ENCODE measurements around the gene RNF214. TPM values are rescaled to one million over a fixed set of nuclear protein-coding genes. Genes with fewer than 3 reads are reported as not detected.
A peak's percentile ranks its signal among the peaks of the same experiment; 100 is the strongest.

The RNF214 gene
- total RNA-seq, 2 donors from 2014 or later = 9.4 to 24.8 TPM

- H3K9me3 ChIP-seq = no peaks in the 10 kb centered on the region
- intact Hi-C loops (cut with DNase I) = no loop called here
- TF ChIP-seq, protein P1, sequence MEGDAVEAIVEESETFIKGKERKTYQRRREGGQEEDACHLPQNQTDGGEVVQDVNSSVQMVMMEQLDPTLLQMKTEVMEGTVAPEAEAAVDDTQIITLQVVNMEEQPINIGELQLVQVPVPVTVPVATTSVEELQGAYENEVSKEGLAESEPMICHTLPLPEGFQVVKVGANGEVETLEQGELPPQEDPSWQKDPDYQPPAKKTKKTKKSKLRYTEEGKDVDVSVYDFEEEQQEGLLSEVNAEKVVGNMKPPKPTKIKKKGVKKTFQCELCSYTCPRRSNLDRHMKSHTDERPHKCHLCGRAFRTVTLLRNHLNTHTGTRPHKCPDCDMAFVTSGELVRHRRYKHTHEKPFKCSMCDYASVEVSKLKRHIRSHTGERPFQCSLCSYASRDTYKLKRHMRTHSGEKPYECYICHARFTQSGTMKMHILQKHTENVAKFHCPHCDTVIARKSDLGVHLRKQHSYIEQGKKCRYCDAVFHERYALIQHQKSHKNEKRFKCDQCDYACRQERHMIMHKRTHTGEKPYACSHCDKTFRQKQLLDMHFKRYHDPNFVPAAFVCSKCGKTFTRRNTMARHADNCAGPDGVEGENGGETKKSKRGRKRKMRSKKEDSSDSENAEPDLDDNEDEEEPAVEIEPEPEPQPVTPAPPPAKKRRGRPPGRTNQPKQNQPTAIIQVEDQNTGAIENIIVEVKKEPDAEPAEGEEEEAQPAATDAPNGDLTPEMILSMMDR (IDR thresholded peaks at IDR 0.05) = no peak
- no peaks in the 10 kb centered on the region for H3K27me3 ChIP-seq (replicated peaks; ENCODE audit: insufficient read depth)
- no peak overlapping the region for H3K27ac ChIP-seq
- WGBS = 98% methylated on average over 3 of the region's 3 CpGs
- no peak for DNase-seq (ENCODE audit: low spot score)
- H3K36me3 ChIP-seq = no peaks in the 10 kb centered on the region
- H3K4me3 ChIP-seq = no peak overlapping the region
- no peaks in the 10 kb centered on the region for H3K4me1 ChIP-seq (replicated peaks)
These were observed 21.9 kb upstream of the RNF214 start for GRCh38 chr11:117210620-117211019.

GRCh38 chr11:117212697-117213355 lies 19.6 kb upstream of the RNF214 start:
- H3K36me3 ChIP-seq = no peaks in the 10 kb centered on the region
- TF ChIP-seq, protein P1 (IDR thresholded peaks at IDR 0.05) = no peak
- TF ChIP-seq POLR2AphosphoS5 (IDR thresholded peaks at IDR 0.05) = no peak
- TF ChIP-seq POLR2A (IDR thresholded peaks at IDR 0.05) = no peak
- WGBS = 94% methylated on average over 9 of the region's 11 CpGs
- H3K27ac ChIP-seq = no peak overlapping the region
- no peaks in the 10 kb centered on the region for H3K4me1 ChIP-seq (replicated peaks)
- no peak for DNase-seq (ENCODE audit: low spot score)
- intact Hi-C loops (cut with DNase I) = no loop called here
- no peaks in the 10 kb centered on the region for H3K9me3 ChIP-seq
- H3K4me3 ChIP-seq = no peak overlapping the region
- H3K27me3 ChIP-seq (replicated peaks; ENCODE audit: insufficient read depth) = no peaks in the 10 kb centered on the region

DNA sequence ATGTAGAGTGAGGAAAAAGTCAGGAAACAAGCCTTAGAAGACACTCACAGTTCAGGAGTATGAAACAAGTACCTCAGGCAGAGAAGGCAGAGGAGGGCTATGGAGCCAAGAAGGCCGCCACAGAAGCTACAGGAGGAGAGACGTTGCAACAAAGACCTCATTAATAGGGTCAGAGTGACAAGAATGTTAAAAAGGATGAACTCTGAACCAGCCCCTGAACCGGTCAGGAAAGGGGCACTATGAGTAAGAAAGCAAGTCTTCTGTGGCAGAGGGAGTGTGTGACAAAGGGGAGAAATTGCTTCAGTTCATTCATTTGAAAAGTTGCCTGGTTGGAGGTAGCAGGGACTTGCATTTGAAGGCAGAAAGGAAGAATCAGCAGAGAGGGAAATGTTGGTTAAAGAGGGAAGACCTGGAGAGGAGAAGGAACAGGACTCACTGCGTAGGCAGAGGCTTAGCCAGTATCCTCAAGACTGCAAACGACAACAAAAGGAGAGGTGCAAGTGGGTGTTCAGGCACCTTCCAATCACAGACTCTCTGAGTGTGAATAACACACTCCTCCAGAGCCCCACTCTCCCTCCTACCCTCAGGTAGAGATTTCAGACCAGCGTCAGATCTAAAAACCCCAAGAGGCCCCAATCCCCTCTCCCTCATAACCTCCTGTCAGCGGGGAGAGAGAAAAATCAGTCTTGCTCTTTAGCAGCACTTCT lies 17.9 kb upstream of the RNF214 start:
- H3K27me3 ChIP-seq (replicated peaks; ENCODE audit: insufficient read depth) = no peaks in the 10 kb centered on the region
- no peak overlapping the region for H3K4me3 ChIP-seq
- no peaks in the 10 kb centered on the region for H3K4me1 ChIP-seq (replicated peaks)
- peaks cover 5 to 6% of the 10 kb centered on the region in 2 donors for H3K36me3 ChIP-seq
- no peak overlapping the region for H3K27ac ChIP-seq
- WGBS = 84% methylated on average over 7 of the region's 7 CpGs
- TF ChIP-seq, protein P1 (IDR thresholded peaks at IDR 0.05) = no peak
- TF ChIP-seq POLR2A (IDR thresholded peaks at IDR 0.05) = no peak
- TF ChIP-seq POLR2AphosphoS5 (IDR thresholded peaks at IDR 0.05) = no peak
- H3K9me3 ChIP-seq = no peaks in the 10 kb centered on the region
- intact Hi-C loops (cut with DNase I) = no loop called here
- DNase-seq (ENCODE audit: low spot score) = no peak

- no peak for DNase-seq (ENCODE audit: low spot score)
- Histone ChIP-seq H3K27me3 (replicated peaks; ENCODE audit: insufficient read depth) (no peaks in the 10 kb centered on the region), H3K36me3 (peaks cover 5 to 6% of the 10 kb centered on the region in 2 donors), H3K27ac (peak overlapping the region; percentile 62 to 78), H3K4me1 (replicated peaks) (peaks cover 6% of the 10 kb centered on the region), H3K9me3 (no peaks in the 10 kb centered on the region), H3K4me3 (no peak overlapping the region)
- intact Hi-C loops (cut with DNase I) = no loop called here
- WGBS = 71% methylated on average over 11 of the region's 11 CpGs
- TF ChIP-seq POLR2A (IDR thresholded peaks at IDR 0.05) (no peak), POLR2AphosphoS5 (IDR thresholded peaks at IDR 0.05) (no peak)
- TF ChIP-seq, protein P1 (IDR thresholded peaks at IDR 0.05) = no peak
These were observed 15.1 kb upstream of the RNF214 start for GRCh38 chr11:117217141-117218084.

Measured in prostate gland (tissue), 2 donors.